B cell (primary cell): ENCODE data around the gene CDKN2D.

Experiments
- CTCF ChIP-seq: fragments of 200-600 bp; IDR thresholded peaks from one replicate; pipeline ENCODE4 v1.8.0; 2022; ENCODE audit warnings: antibody characterized with exemption, mild to moderate bottlenecking
- EZH2 ChIP-seq: IDR thresholded peaks from 2 replicates; pipeline ENCODE4 v1.6.1; 2012; ENCODE audit warnings: borderline replicate concordance, low read depth, mild to moderate bottlenecking, moderate library complexity, low read length; ENCODE audit not compliant: insufficient read depth, poor library complexity, severe bottlenecking

- TF ChIP-seq CTCF = no peak
- no peak for TF ChIP-seq EZH2
Measured at GRCh38 chr19:10521461-10522171, 47.2 kb downstream of the CDKN2D start.
